MM.1S (cell line): Measurements from ENCODE around the gene ANKIB1.

Source experiments
- DNase-seq: peaks from one replicate; pipeline ENCODE4 v3.0.0-alpha.2; 2015
- H2AFZ ChIP-seq: fragments of 300-600 bp; sonication (generic); 2 replicates; pipeline ENCODE4 v1.6.0; 2016; ENCODE audit warnings: antibody characterized with exemption, low read length
- H3F3A ChIP-seq: fragments of 300-600 bp; sonication (generic); 2 replicates; pipeline ENCODE4 v1.6.1; 2016; ENCODE audit warnings: mild to moderate bottlenecking, antibody characterized with exemption, low read length, moderate library complexity, mixed read lengths; ENCODE audit not compliant: insufficient read depth
- H3K27ac ChIP-seq: fragments of 300-600 bp; sonication (generic); 2 replicates; pipeline ENCODE4 v1.5.1; 2016; ENCODE audit warnings: mild to moderate bottlenecking, low read length
- H3K27me3 ChIP-seq: fragments of 300-600 bp; sonication (generic); replicated peaks from 2 replicates; pipeline ENCODE4 v1.6.0; 2016; ENCODE audit warnings: low read length; ENCODE audit not compliant: insufficient read depth
- H3K36me3 ChIP-seq: fragments of 300-600 bp; sonication (generic); replicated peaks from 2 replicates; pipeline ENCODE4 v1.6.1; 2016; ENCODE audit warnings: mild to moderate bottlenecking, low read length, mixed read lengths; ENCODE audit not compliant: insufficient read depth
- H3K4me1 ChIP-seq: fragments of 300-600 bp; sonication (generic); 2 replicates; pipeline ENCODE4 v1.6.1; 2016; ENCODE audit warnings: low read length, mixed read lengths
- H3K4me2 ChIP-seq: fragments of 300-600 bp; sonication (generic); 2 replicates; pipeline ENCODE4 v1.6.0; 2016; ENCODE audit warnings: low read depth, low read length
- H3K4me3 ChIP-seq: fragments of 300-600 bp; sonication (generic); 2 replicates; pipeline ENCODE4 v1.5.1; 2016; ENCODE audit warnings: low read length, mixed read lengths
- H3K79me2 ChIP-seq: fragments of 300-600 bp; sonication (generic); 2 replicates; pipeline ENCODE4 v1.6.1; 2016; ENCODE audit warnings: mixed run types, low read length, mixed read lengths
- H3K9ac ChIP-seq: fragments of 300-600 bp; sonication (generic); 2 replicates; pipeline ENCODE4 v1.6.1; 2016; ENCODE audit warnings: low read length, mixed read lengths
- H3K9me2 ChIP-seq: fragments of 300-600 bp; sonication (generic); replicated peaks from 2 replicates; pipeline ENCODE4 v1.6.1; 2016; ENCODE audit warnings: mild to moderate bottlenecking, low read length, mixed read lengths; ENCODE audit not compliant: insufficient read depth
- H3K9me3 ChIP-seq: fragments of 300-600 bp; sonication (generic); replicated peaks from 2 replicates; pipeline ENCODE4 v1.6.1; 2016; ENCODE audit warnings: mild to moderate bottlenecking, low read length, mixed read lengths; ENCODE audit not compliant: insufficient read depth
- H4K20me1 ChIP-seq: fragments of 300-600 bp; sonication (generic); 2 replicates; pipeline ENCODE4 v1.6.1; 2016; ENCODE audit warnings: mild to moderate bottlenecking, low read length, moderate library complexity, mixed read lengths; ENCODE audit not compliant: insufficient read depth
- EZH2 ChIP-seq: fragments of 300-600 bp; sonication (generic); optimal IDR thresholded peaks from 2 replicates; pipeline ENCODE3; 2017; ENCODE audit warnings: low read depth, mild to moderate bottlenecking, antibody characterized with exemption, low read length, mixed read lengths
- EZH2phosphoT487 ChIP-seq: fragments of 300-600 bp; sonication (generic); IDR thresholded peaks from 2 replicates; pipeline ENCODE4 v1.6.1; 2018; ENCODE audit warnings: antibody characterized with exemption, low read length
- TF ChIP-seq, protein P1 (sequence below): fragments of 300-600 bp; sonication (generic); IDR thresholded peaks from 2 replicates; pipeline ENCODE4 v1.5.1; 2016; ENCODE audit warnings: antibody characterized with exemption, low read length, mixed read lengths

ANKIB1 gene

GRCh38 chr7:92228100-92228499 is 17.7 kb upstream of the ANKIB1 start:
- Histone ChIP-seq H3K9ac (no peak overlapping the region), H3K4me1 (no peaks in the 10 kb centered on the region), H3K9me3 (no peaks in the 10 kb centered on the region), H3K27me3 (no peaks in the 10 kb centered on the region), H3K4me2 (no peak overlapping the region), H3K79me2 (no peaks in the 10 kb centered on the region), H4K20me1 (no peaks in the 10 kb centered on the region), H3F3A (no peaks in the 10 kb centered on the region), H3K36me3 (no peaks in the 10 kb centered on the region; the same call in 1 of the 2 replicates), H3K4me3 (no peak overlapping the region), H3K27ac (no peak overlapping the region), H3K9me2 (no peaks in the 10 kb centered on the region), H2AFZ (no peak overlapping the region)
- no peak for DNase-seq
- no peak for TF ChIP-seq EZH2
- TF ChIP-seq, protein P1, sequence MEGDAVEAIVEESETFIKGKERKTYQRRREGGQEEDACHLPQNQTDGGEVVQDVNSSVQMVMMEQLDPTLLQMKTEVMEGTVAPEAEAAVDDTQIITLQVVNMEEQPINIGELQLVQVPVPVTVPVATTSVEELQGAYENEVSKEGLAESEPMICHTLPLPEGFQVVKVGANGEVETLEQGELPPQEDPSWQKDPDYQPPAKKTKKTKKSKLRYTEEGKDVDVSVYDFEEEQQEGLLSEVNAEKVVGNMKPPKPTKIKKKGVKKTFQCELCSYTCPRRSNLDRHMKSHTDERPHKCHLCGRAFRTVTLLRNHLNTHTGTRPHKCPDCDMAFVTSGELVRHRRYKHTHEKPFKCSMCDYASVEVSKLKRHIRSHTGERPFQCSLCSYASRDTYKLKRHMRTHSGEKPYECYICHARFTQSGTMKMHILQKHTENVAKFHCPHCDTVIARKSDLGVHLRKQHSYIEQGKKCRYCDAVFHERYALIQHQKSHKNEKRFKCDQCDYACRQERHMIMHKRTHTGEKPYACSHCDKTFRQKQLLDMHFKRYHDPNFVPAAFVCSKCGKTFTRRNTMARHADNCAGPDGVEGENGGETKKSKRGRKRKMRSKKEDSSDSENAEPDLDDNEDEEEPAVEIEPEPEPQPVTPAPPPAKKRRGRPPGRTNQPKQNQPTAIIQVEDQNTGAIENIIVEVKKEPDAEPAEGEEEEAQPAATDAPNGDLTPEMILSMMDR: no peak
- no peak for TF ChIP-seq EZH2phosphoT487

DNA sequence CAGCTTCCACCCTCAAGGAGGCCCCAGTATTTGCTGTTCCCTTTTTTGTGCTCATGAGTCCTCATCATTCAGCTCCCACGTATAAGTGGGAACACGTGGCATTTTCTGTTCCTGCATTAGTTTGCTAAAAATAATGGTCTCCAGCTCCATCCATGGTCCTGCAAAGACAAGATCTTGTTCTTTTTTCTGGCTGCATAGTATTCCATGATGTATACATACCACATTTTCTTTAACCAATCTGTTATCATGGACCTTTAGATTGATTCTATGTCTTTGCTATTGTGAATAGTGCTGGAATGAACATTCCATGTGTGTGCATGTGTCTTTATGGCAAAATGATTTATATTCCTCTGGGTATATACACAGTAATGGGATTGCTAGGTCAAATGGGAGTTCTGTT is 17.0 kb upstream of the ANKIB1 start:
- no peak overlapping the region for H3K27ac ChIP-seq
- no peaks in the 10 kb centered on the region for H3K9me2 ChIP-seq
- H3K9ac ChIP-seq: no peak overlapping the region
- no peaks in the 10 kb centered on the region for H4K20me1 ChIP-seq
- H3K79me2 ChIP-seq: no peaks in the 10 kb centered on the region
- no peaks in the 10 kb centered on the region for H3K9me3 ChIP-seq
- H3F3A ChIP-seq: no peaks in the 10 kb centered on the region
- H3K36me3 ChIP-seq: no peaks in the 10 kb centered on the region; the same call in 1 of the 2 replicates
- TF ChIP-seq EZH2 (no peak), EZH2phosphoT487 (no peak)
- TF ChIP-seq, protein P1: no peak
- no peaks in the 10 kb centered on the region for H3K27me3 ChIP-seq
- H3K4me2 ChIP-seq: no peak overlapping the region
- no peak overlapping the region for H2AFZ ChIP-seq
- no peaks in the 10 kb centered on the region for H3K4me1 ChIP-seq
- no peak overlapping the region for H3K4me3 ChIP-seq
- no peak for DNase-seq

DNA sequence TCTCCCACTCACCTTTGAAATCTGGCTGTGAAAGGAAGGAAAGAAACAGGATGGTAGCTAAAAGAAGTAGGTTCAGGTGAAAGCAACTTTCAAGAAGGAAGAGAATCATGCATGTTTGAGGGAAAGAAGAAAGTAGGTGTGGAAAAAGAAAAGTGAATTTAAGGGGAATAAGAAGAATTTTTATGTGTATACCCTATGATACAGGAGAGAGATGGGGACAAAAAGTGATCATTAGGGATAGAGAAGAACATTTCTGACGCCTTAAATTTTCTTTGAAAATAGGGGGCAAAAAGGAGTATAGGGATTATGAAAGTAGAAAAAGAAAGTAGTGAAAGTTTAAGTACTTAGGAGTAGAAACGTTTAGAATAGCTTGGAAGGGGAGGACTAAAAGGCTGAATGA is 15.2 kb upstream of the ANKIB1 start:
- Histone ChIP-seq H3K27me3 (no peaks in the 10 kb centered on the region), H4K20me1 (no peaks in the 10 kb centered on the region), H3K4me3 (no peak overlapping the region), H3K9ac (no peak overlapping the region), H2AFZ (no peak overlapping the region), H3K36me3 (no peaks in the 10 kb centered on the region; the same call in 1 of the 2 replicates), H3K4me2 (no peak overlapping the region), H3K27ac (no peak overlapping the region), H3K79me2 (no peaks in the 10 kb centered on the region), H3K4me1 (no peaks in the 10 kb centered on the region), H3K9me3 (no peaks in the 10 kb centered on the region), H3F3A (no peaks in the 10 kb centered on the region), H3K9me2 (no peaks in the 10 kb centered on the region)
- DNase-seq: no peak
- TF ChIP-seq EZH2phosphoT487 (no peak), EZH2 (no peak)
- TF ChIP-seq, protein P1: no peak
